Measurements from ENCODE around the gene CTSK. TPM values are rescaled to one million over a fixed set of nuclear protein-coding genes. Genes with fewer than 3 reads are reported as not detected.
A peak's percentile ranks its signal among the peaks of the same experiment; 100 is the strongest.
"Not testable (repeated sequence)": the region's sequence is repeated elsewhere in the genome, so short reads cannot be mapped to it uniquely, and the experiment has no call there.

The CTSK gene
- total RNA-seq, 2 donors from 2014 or later: 4.1 to 5.3 TPM

- Mint-ChIP-seq H3K4me3 (no peak overlapping the region), H3K9me3 (no peaks in the 10 kb centered on the region), H3K27me3 (no peaks in the 10 kb centered on the region), H3K27ac (no peak overlapping the region), H3K36me3 (peaks cover 5% of the 10 kb centered on the region), H3K4me1 (ENCODE audit: low read depth in 2 of 2) (no peaks in the 10 kb centered on the region)
- ATAC-seq (no peak), DNase-seq (ENCODE audit: low spot score) (no peak)
Measured at GRCh38 chr1:150793221-150793620, 14.8 kb downstream of the CTSK start.

GRCh38 chr1:150791585-150791984 is 16.5 kb downstream of the CTSK start:
- peaks cover 0 to 4% of the 10 kb centered on the region in 2 donors for H3K27me3 Mint-ChIP-seq
- DNase-seq (ENCODE audit: low spot score): no peak
- H3K4me3 Mint-ChIP-seq: no peak overlapping the region
- peaks cover 0 to 3% of the 10 kb centered on the region in 2 donors for H3K4me1 Mint-ChIP-seq (ENCODE audit: low read depth in 2 of 2)
- H3K27ac Mint-ChIP-seq: no peak overlapping the region
- H3K36me3 Mint-ChIP-seq: no peaks in the 10 kb centered on the region
- no peaks in the 10 kb centered on the region for H3K9me3 Mint-ChIP-seq
- no peak for ATAC-seq

- Mint-ChIP-seq H3K9me3 (no peaks in the 10 kb centered on the region), H3K36me3 (no peaks in the 10 kb centered on the region), H3K4me3 (no peak overlapping the region), H3K27ac (no peak overlapping the region), H3K4me1 (ENCODE audit: low read depth in 2 of 2) (peaks cover 0 to 3% of the 10 kb centered on the region in 2 donors), H3K27me3 (peaks cover 0 to 4% of the 10 kb centered on the region in 2 donors)
- no peak for ATAC-seq
- no peak for DNase-seq (ENCODE audit: low spot score)
Measured at GRCh38 chr1:150789396-150789795, 18.7 kb downstream of the CTSK start.

GRCh38 chr1:150788946-150789345 is 19.1 kb downstream of the CTSK start:
- DNase-seq (ENCODE audit: low spot score) (no peak), ATAC-seq (no peak)
- no peak overlapping the region for H3K27ac Mint-ChIP-seq
- H3K4me3 Mint-ChIP-seq: no peak overlapping the region
- no peaks in the 10 kb centered on the region for H3K36me3 Mint-ChIP-seq
- H3K27me3 Mint-ChIP-seq: peaks cover 0 to 4% of the 10 kb centered on the region in 2 donors
- no peaks in the 10 kb centered on the region for H3K9me3 Mint-ChIP-seq
- H3K4me1 Mint-ChIP-seq (ENCODE audit: low read depth in 2 of 2): peaks cover 0 to 3% of the 10 kb centered on the region in 2 donors

DNA sequence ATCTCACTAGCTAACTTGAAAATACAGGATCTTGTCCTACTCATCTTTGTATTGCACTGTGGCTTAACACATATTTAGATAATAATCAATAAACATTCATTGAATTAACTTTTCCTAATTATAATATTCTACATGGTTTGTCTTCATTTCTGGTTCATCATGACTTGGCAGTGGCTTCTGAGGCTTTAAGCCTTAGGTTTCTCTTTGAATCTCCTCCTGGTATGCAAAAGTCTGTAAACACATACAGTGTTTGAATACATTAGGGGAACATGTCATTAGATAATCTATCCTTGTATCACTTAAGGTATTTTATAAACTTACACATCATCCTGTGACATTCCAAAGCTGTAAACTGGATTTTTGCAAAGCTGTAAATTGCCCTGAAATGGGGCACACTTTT is 20.6 kb downstream of the CTSK start:
- Mint-ChIP-seq H3K27me3 (peaks cover 0 to 4% of the 10 kb centered on the region in 2 donors), H3K4me3 (no peak overlapping the region), H3K27ac (no peak overlapping the region), H3K9me3 (no peaks in the 10 kb centered on the region), H3K4me1 (ENCODE audit: low read depth in 2 of 2) (peaks cover 0 to 3% of the 10 kb centered on the region in 2 donors), H3K36me3 (no peaks in the 10 kb centered on the region)
- DNase-seq (ENCODE audit: low spot score): no peak
- ATAC-seq: no peak

GRCh38 chr1:150780510-150780909 is 27.6 kb downstream of the CTSK start:
- peaks cover 0 to 3% of the 10 kb centered on the region in 2 donors for H3K27me3 Mint-ChIP-seq
- no peak overlapping the region for H3K27ac Mint-ChIP-seq
- H3K36me3 Mint-ChIP-seq: no peaks in the 10 kb centered on the region
- no peak overlapping the region for H3K4me3 Mint-ChIP-seq
- ATAC-seq (no peak), DNase-seq (ENCODE audit: low spot score) (no peak)
- peaks cover 4 to 6% of the 10 kb centered on the region in 2 donors for H3K4me1 Mint-ChIP-seq (ENCODE audit: low read depth in 2 of 2)
- H3K9me3 Mint-ChIP-seq: no peaks in the 10 kb centered on the region

DNA sequence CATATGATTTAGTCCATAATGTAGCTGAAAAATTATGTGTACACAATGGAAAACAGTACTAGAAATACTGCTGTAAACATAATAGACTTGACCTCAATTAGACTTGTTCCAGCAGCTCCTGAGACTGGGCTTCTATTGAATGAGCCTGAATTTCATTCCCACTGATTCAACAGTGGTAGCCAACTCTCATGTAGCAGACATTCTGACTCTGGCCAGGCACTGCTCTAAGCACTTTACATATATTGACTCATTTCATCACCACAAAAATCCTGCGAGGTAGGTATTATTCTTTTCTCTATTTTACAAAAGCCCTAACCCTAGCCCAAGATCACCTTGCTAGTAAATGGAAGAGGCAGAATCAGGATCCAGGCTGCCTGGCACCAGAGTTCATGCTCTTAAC is 29.7 kb downstream of the CTSK start:
- DNase-seq (ENCODE audit: low spot score) (no peak), ATAC-seq (no peak)
- Mint-ChIP-seq H3K4me3 (no peak overlapping the region), H3K36me3 (no peaks in the 10 kb centered on the region), H3K27me3 (peaks cover 0 to 3% of the 10 kb centered on the region in 2 donors), H3K4me1 (ENCODE audit: low read depth in 2 of 2) (peaks cover 4 to 6% of the 10 kb centered on the region in 2 donors), H3K27ac (no peak overlapping the region), H3K9me3 (no peaks in the 10 kb centered on the region)

DNA sequence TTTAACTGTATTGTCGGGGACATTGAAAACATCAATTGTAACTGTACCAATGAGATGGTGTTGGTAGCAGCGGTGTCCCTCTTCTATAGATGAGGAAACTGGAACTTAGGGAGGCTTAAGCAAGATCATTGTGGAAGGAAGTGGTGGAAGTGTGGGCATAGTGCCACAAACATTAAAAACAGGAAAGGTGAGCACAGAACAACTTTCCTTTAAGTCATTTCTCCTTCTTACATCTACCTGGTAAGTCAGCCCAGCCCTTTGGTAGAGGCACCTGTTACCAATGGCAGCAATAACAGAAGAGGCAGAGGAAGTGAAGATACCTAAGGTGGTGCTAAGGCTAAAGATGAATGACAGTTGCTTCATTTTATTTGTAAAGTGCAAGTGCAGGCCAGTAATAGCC is 30.5 kb downstream of the CTSK start:
- Mint-ChIP-seq H3K27me3 (peaks cover 0 to 3% of the 10 kb centered on the region in 2 donors), H3K36me3 (no peaks in the 10 kb centered on the region), H3K9me3 (no peaks in the 10 kb centered on the region), H3K4me3 (no peak overlapping the region), H3K27ac (no peak overlapping the region), H3K4me1 (ENCODE audit: low read depth in 2 of 2) (peaks cover 4 to 6% of the 10 kb centered on the region in 2 donors)
- DNase-seq (ENCODE audit: low spot score) (no peak), ATAC-seq (no peak)

GRCh38 chr1:150775931-150776505 is 32.0 kb downstream of the CTSK start:
- not testable (repeated sequence) for H3K9me3 Mint-ChIP-seq; H3K36me3 Mint-ChIP-seq; ATAC-seq; DNase-seq (ENCODE audit: low spot score); H3K27me3 Mint-ChIP-seq; H3K27ac Mint-ChIP-seq; H3K4me3 Mint-ChIP-seq
- peaks cover 13 to 16% of the 10 kb centered on the region in 2 donors for H3K4me1 Mint-ChIP-seq (ENCODE audit: low read depth in 2 of 2)

- H3K4me1 Mint-ChIP-seq (ENCODE audit: low read depth in 2 of 2): peaks cover 18 to 23% of the 10 kb centered on the region in 2 donors
- no peaks in the 10 kb centered on the region for H3K36me3 Mint-ChIP-seq
- peaks cover 0 to 11% of the 10 kb centered on the region in 2 donors for H3K27me3 Mint-ChIP-seq
- no peak overlapping the region for H3K27ac Mint-ChIP-seq
- no peaks in the 10 kb centered on the region for H3K9me3 Mint-ChIP-seq
- H3K4me3 Mint-ChIP-seq: no peak overlapping the region
- no peak for DNase-seq (ENCODE audit: low spot score)
- no peak for ATAC-seq
Measured at GRCh38 chr1:150775276-150775675, 32.8 kb downstream of the CTSK start.

GRCh38 chr1:150772326-150772725 is 35.7 kb downstream of the CTSK start:
- Mint-ChIP-seq H3K36me3 (no peaks in the 10 kb centered on the region), H3K27ac (peak overlapping the region in 1 of 2 donors; percentile 38), H3K9me3 (no peaks in the 10 kb centered on the region), H3K4me1 (ENCODE audit: low read depth in 2 of 2) (peaks cover 15 to 19% of the 10 kb centered on the region in 2 donors), H3K4me3 (peak overlapping the region; percentile 64), H3K27me3 (peaks cover 0 to 9% of the 10 kb centered on the region in 2 donors)
- ATAC-seq (no peak), DNase-seq (ENCODE audit: low spot score) (no peak)

DNA sequence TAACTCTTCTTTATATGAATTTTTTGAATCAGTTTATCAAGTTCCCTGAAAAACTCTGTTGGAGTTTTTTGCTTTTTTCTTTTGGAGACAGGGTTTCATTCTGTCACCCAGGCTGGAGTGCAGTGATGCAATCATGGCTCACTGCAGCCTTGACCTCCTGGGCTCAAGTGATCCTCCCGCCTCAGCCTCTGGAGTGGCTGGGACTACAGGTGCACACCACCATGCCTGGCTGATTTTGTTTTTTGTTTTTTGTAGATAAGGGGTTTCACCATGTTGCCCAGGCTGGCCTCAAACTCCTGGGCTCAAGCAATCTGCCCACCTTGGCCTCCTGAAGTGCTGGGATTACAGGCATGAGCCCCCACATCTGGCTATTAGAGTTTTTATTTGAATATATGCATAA is 40.4 kb downstream of the CTSK start:
- not testable (repeated sequence) for H3K27me3 Mint-ChIP-seq; DNase-seq (ENCODE audit: low spot score); H3K4me3 Mint-ChIP-seq; H3K9me3 Mint-ChIP-seq; H3K36me3 Mint-ChIP-seq; ATAC-seq
- Mint-ChIP-seq H3K27ac (peak overlapping the region in 1 of 2 donors; percentile 75), H3K4me1 (ENCODE audit: low read depth in 2 of 2) (peaks cover 33 to 44% of the 10 kb centered on the region in 2 donors)

DNA sequence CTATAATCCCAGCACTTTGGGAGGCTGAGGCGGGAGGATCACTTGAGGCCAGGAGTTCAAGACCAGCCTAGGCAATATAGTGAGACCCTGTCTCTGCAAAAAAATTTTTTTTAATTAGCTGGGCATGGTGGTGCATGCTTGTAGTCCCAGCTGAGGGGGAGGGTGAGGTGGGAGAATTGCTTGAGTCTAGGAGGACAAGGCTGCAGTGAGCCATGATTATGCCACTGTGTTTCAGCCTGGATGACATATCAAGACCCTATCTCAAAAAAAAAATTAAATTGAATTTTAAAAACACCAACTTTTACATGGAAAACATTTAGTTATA is 42.1 kb downstream of the CTSK start:
- not testable (repeated sequence) for ATAC-seq; H3K9me3 Mint-ChIP-seq; DNase-seq (ENCODE audit: low spot score); H3K27me3 Mint-ChIP-seq
- Mint-ChIP-seq H3K4me1 (ENCODE audit: low read depth in 2 of 2) (peaks cover 32 to 45% of the 10 kb centered on the region in 2 donors), H3K4me3 (peak overlapping the region; percentile 95), H3K36me3 (peaks cover 15% of the 10 kb centered on the region), H3K27ac (peak overlapping the region; percentile 96 to 99)

DNA sequence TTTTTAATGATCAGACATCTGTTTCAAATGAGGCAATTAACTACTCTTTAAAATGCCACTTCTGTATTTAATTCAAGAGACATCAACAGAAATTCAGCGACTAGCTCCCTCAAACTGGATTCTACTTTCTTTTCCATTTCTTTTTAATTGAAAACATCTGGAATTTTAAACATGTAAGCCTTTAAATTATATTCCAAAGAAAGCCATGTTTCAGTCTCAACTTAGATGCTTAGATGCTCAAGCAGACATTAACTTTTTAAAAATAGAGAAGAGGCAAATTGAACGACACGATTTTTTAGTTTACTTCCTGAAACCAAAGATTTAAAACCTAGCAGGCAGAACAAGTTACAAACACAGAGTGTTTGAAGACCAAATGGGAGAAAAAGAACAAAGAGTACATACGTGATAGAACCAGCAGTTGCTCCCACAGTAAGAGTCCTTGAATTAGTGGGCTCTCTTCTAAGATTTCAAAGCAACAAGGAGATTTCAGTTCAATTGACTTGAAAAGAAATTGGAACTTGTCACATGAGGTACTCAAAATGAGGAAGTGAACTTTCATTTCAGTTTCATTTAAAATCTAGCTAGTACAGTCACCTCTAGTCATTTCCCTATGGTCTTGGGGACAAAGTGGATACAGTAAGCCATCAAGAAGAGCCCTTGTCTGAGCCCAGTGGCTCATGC is 42.6 kb downstream of the CTSK start, which contains the start of gene CTSS:
TSS of gene CTSS (minus strand) at position 483 of the 681 bp plus-strand sequence. CDS start 1,015 bp downstream, outside the sequence.
- Mint-ChIP-seq H3K9me3 (no peaks in the 10 kb centered on the region), H3K4me1 (ENCODE audit: low read depth in 2 of 2) (peaks cover 31 to 41% of the 10 kb centered on the region in 2 donors), H3K27ac (peak within 1 kb of the TSS; percentile 96 to 99), H3K27me3 (peaks cover 0 to 2% of the 10 kb centered on the region in 2 donors), H3K36me3 (peaks cover 17% of the 10 kb centered on the region), H3K4me3 (peak within 1 kb of the TSS; percentile 95)
- DNase-seq (ENCODE audit: low spot score): peak; percentile 61
- peak; percentile 91 to 92 for ATAC-seq
